ENCODE measurements around the gene BCL2A1.

- TF ChIP-seq CTCF (conservative IDR thresholded peaks at IDR 0.05; ENCODE audit: low read depth, low read length), result no peak
- no peak for TF ChIP-seq EZH2 (IDR thresholded peaks at IDR 0.05; ENCODE audit: low read length, unreplicated experiment)
- no peak for TF ChIP-seq EZH2phosphoT487 (IDR thresholded peaks at IDR 0.05; ENCODE audit: borderline replicate concordance, low read length)
Observed at GRCh38 chr15:79967298-79968182, 3.5 kb downstream of the BCL2A1 start.
